Psoas muscle (tissue), 8 donors: ENCODE results near the gene VEGFA. TPM values are rescaled to one million over a fixed set of nuclear protein-coding genes. Genes with fewer than 3 reads are reported as not detected.
A peak's percentile ranks its signal among the peaks of the same experiment; 100 is the strongest.

Experiments used
- ATAC-seq, 4 donors: fragments of 200-7000 bp; cut with Tn5 transposase; one replicate each; pipeline ENCODE4 v1.9.1; 2020; ENCODE audit warnings: moderate library complexity in 3 of 4, mild to moderate bottlenecking in 2 of 4
- DNase-seq, 2 donors: peaks; one replicate each; pipeline ENCODE4 v3.0.0-alpha.2; 2020
- H3K27ac ChIP-seq: fragments of 200-600 bp; one replicate; pipeline ENCODE4 v1.8.0; 2022
- H3K27me3 ChIP-seq, 3 donors: fragments of 200-600 bp in 1 of 3; one replicate each; pipeline versions ENCODE4 v1.6.1 to v1.8.0; 2013 to 2022; ENCODE audit warnings: low read length in 2 of 3, mild to moderate bottlenecking in 2 of 3, moderate library complexity in 1 of 3; ENCODE audit not compliant: insufficient read depth in 3 of 3
- H3K36me3 ChIP-seq, 2 donors: fragments of 200-600 bp in 1 of 2; one replicate each; pipeline versions ENCODE4 v1.6.1 to v1.8.0; 2013 to 2022; ENCODE audit warnings: low read depth in 1 of 2, mild to moderate bottlenecking in 1 of 2, moderate library complexity in 1 of 2; ENCODE audit not compliant: insufficient read depth in 1 of 2
- H3K4me1 ChIP-seq: fragments of 200-600 bp; one replicate; pipeline ENCODE4 v1.8.0; 2022
- H3K4me3 ChIP-seq: fragments of 200-600 bp; one replicate; pipeline ENCODE4 v1.8.0; 2022; ENCODE audit warnings: mild to moderate bottlenecking
- H3K9me3 ChIP-seq: fragments of 200-600 bp; one replicate; pipeline ENCODE4 v1.8.0; 2022
- CTCF ChIP-seq: fragments of 200-600 bp; IDR thresholded peaks from one replicate; pipeline ENCODE4 v1.8.0; 2022; ENCODE audit warnings: antibody characterized with exemption
- WGBS, 3 donors: extraction: QIAGEN DNeasy Blood & Tissue Kit; methylation state at CpG; one replicate each; pipeline versions ENCODE4 v1.1.6 to v1.1.7; 2013; 5-methylcytosine and 5-hydroxymethylcytosine counted together
- intact Hi-C, 2 donors: fragments of 100-400 bp; cut with DNase I; formaldehyde crosslinking; loops; one replicate each; pipeline versions ENCODE4 v1.11.0 to v1.14.2; 2022
- polyA plus RNA-seq, 3 donors: library from polyadenylated mRNA; stranded (reverse); fragments of 200-250 nt; gene quantifications; one replicate each; pipeline ENCODE4 v1.2.3, GENCODE V29; 2013
- total RNA-seq, 4 donors: library from RNA; stranded (reverse); fragmentation: NEBNext Ultra II Directional in 2 of 4; extraction: Animal tissue kit (Norgen Biotek cat#: 25700) in 2 of 4; gene quantifications; one replicate each; pipeline versions ENCODE4 v1.2.1 to v1.2.4, GENCODE V29; 2021 to 2023
- donor health status: healthy with polysubstance abuse.
- donor health status: DM: no; HTN: no; CAD: no; lungs with moderate emphysema.
- donor health status: Bipolar disorder and iron deficiency.
- donor health status: healthy.
- donor health status: DM: yes; HTN: yes; CAD: no.
- donor health status: DM: no; HTN: no; CAD: no.
- donor health status: DM: no; HTN: no; CAD: no.
- donor health status: DM: yes; HTN: yes; CAD: no.

The VEGFA gene
- total and polyA plus RNA-seq, 7 donors: 78.1 to 345 (median 132) TPM

DNA sequence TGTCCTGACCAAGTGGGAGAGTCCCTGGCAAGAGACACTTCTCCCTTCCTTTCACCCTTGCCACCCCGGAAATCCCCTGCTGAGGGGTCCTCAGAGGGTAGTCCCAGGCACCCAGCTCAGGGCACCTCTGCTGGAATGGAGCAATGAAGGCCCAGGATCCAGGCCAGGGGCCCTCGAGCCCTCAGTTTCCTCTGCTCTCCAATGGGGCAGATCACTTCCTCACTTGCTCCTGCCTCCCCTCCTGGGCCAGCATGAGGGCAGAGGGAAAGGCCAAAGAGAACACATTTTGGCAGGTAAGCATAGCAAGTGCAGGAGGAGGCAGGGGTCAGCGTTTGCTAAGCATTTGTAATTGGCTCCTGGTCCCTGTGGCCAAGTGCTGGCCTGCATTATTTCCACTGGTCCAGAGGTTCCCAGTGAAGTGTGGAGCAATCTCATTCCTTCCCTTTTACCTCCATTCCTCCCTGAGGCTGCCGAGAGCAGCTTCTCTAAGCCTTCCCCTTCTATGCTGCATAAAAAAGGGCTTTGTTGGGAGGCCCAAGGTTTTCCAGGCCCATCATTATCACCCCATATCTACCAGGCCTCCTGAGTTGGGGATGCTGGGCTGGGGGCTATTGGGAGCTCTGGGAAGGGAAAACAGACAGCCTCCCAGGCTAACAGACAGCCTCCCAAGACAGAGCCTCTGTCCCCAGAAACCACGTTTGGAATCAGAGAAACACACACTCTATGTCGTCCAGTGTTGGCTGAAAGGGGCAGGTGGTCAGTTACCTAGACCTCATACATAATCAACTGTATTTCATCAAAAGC is 28.8 kb upstream of the VEGFA start:
- Histone ChIP-seq H3K27me3 (no peaks in the 10 kb centered on the region), H3K36me3 (no peaks in the 10 kb centered on the region), H3K4me1 (no peaks in the 10 kb centered on the region), H3K9me3 (no peaks in the 10 kb centered on the region), H3K4me3 (no peak overlapping the region), H3K27ac (no peak overlapping the region)
- no peak for TF ChIP-seq CTCF
- 46 to 71% (median 61%) methylated on average over 6 of the region's 6 CpGs for WGBS, 3 donors
- ATAC-seq: no peak
- intact Hi-C loops: no loop called here
- no peak for DNase-seq

- intact Hi-C loops: no loop called here
- Histone ChIP-seq H3K36me3 (no peaks in the 10 kb centered on the region), H3K27me3 (no peaks in the 10 kb centered on the region), H3K4me1 (no peaks in the 10 kb centered on the region), H3K9me3 (no peaks in the 10 kb centered on the region), H3K4me3 (no peak overlapping the region), H3K27ac (no peak overlapping the region)
- ATAC-seq (no peak), DNase-seq (no peak)
- WGBS, 3 donors: 72 to 81% (median 72%) methylated on average over 2 of the region's 2 CpGs
- TF ChIP-seq CTCF: no peak
Measured at GRCh38 chr6:43741829-43742228, 28.2 kb upstream of the VEGFA start.

DNA sequence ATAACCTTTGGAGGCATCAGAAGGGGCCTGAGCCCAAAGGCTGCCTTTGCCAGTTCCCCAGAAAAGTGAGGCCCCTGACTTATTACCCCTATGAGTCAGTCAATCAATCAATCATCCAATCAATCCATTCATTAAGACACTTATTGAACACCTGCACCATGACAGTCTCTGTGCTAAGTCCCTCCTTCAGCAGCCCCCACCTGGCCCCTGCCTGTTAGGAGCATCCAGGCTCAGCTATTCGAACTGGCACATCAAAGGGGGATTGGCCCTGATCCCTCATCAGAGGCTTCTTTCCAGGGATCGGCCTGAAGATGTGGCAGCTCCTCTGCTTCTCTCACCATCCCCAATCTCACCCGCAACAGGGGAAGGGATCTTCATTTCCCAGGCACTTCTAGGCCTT is 27.7 kb upstream of the VEGFA start:
- DNase-seq (no peak), ATAC-seq (no peak)
- H3K4me3 ChIP-seq: no peak overlapping the region
- H3K9me3 ChIP-seq: no peaks in the 10 kb centered on the region
- no peaks in the 10 kb centered on the region for H3K27me3 ChIP-seq
- intact Hi-C loops: no loop called here
- no peaks in the 10 kb centered on the region for H3K4me1 ChIP-seq
- H3K27ac ChIP-seq: no peak overlapping the region
- H3K36me3 ChIP-seq: no peaks in the 10 kb centered on the region
- WGBS, 3 donors: 76 to 83% (median 82%) methylated on average over 3 of the region's 3 CpGs
- no peak for TF ChIP-seq CTCF

DNA sequence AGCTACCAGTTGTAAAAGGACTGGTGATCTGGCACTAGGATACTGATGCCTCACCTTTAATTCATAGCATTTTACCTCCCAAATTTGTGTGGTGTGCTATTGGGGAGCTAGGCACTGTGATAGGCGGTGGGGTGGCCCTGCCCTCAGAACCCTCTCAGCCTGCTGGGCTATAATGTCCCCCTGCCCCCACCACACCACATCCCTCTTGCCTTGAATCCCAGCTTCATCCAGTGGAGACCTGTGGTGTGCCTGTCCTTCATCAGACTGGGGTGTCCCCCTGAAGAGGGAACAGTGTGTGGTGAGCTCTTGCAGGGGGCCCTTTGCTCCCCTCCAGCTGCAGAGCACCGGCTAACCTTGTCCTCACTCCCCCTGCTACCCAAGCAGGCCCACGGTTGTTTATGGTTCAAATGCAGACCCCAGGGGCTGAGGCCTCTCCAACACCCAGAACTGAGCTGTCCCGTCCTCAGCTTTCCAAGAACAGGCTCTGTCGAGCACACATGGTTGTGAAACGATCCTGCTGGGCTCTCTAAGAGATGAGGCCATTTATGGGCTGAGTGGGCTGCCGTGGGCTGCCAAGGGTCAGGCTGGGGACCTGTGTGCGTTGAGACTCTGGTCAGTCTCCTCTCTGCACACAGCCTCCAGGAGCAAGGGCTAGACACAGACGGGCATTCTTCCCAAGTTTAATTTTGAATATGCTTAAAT is 26.9 kb upstream of the VEGFA start:
- no peak for DNase-seq
- no peak overlapping the region for H3K27ac ChIP-seq

More for the DNA sequence above, 26.9 kb upstream of the VEGFA start:
- Histone ChIP-seq H3K27me3 (no peaks in the 10 kb centered on the region), H3K9me3 (no peaks in the 10 kb centered on the region), H3K36me3 (no peaks in the 10 kb centered on the region), H3K4me1 (no peaks in the 10 kb centered on the region), H3K4me3 (no peak overlapping the region)
- intact Hi-C loops: no loop called here
- peak in 2 of 4 donors; percentile 15 to 40 for ATAC-seq
- WGBS, 3 donors: 64 to 76% (median 67%) methylated on average over 9 of the region's 9 CpGs
- no peak for TF ChIP-seq CTCF
